GM12873 (cell line): ENCODE results near the gene ACKR4.

Experiments used
- TF ChIP-seq, protein P1 (sequence below): IDR thresholded peaks from 2 replicates; pipeline ENCODE4 v1.5.1; 2012; ENCODE audit warnings: low read depth, mild to moderate bottlenecking, moderate library complexity, low read length, control low read depth; ENCODE audit not compliant: insufficient read depth; ENCODE audit errors: missing control alignments

ACKR4 gene

DNA sequence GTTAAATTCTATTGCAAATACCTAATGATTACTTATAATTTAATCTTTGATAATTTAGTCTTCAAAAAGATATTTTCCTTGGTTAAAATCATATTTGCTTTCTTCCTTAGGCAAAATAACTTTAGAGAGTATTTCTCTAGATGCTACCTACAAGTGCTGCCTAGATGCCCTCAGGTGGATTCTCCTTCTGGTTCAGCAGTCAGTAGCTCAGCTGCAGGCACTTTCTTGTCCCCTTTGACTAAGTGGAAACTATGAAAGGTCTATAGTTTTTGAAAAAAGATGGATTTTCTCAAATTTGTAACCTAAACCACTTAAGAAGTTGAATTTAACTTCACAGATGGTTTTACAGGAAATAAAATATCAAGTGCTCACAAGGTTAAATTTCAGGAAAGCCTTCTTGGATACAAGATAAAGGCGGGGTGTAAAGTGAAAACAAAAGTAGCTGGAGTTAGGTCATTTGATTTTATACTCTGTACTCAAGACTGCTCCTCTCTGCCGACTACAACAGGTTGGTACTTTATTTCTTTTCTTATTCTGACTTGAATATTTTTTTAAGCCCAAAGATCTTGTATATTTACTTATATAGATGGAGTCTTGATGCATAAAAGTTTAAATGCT is at the start of gene ACKR4:
Gene ACKR4 (plus strand): TSS at position 455 of the 618 bp plus-strand sequence. CDS start 3,128 bp downstream, outside the sequence.
- TF ChIP-seq, protein P1, sequence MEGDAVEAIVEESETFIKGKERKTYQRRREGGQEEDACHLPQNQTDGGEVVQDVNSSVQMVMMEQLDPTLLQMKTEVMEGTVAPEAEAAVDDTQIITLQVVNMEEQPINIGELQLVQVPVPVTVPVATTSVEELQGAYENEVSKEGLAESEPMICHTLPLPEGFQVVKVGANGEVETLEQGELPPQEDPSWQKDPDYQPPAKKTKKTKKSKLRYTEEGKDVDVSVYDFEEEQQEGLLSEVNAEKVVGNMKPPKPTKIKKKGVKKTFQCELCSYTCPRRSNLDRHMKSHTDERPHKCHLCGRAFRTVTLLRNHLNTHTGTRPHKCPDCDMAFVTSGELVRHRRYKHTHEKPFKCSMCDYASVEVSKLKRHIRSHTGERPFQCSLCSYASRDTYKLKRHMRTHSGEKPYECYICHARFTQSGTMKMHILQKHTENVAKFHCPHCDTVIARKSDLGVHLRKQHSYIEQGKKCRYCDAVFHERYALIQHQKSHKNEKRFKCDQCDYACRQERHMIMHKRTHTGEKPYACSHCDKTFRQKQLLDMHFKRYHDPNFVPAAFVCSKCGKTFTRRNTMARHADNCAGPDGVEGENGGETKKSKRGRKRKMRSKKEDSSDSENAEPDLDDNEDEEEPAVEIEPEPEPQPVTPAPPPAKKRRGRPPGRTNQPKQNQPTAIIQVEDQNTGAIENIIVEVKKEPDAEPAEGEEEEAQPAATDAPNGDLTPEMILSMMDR, result no peak

DNA sequence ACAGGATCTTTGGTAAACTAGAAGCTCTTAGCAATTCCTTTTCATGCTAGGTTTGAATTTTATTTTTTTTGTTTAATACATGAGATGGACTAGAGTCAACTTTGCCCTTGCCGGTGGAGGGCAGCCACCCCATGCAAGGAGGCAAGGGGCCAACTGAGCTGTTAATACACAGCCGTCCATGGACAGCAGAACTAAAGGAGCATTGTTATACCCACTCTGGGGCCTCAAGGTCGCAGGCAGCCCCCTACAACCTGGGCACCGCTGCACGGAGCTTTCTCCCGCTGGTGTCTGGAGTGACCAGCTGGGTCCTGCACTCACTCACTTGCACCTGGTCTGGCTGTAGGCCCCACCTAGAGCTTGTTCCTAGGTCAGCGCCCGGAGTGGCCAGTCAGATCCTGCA is 47.9 kb upstream of the ACKR4 start:
- TF ChIP-seq, protein P1, result no peak

- TF ChIP-seq, protein P1, result no peak
These were observed 47.0 kb upstream of the ACKR4 start for GRCh38 chr3:132549890-132550578.

GRCh38 chr3:132550579-132551305 is 46.3 kb upstream of the ACKR4 start:
- TF ChIP-seq, protein P1, result no peak

- TF ChIP-seq, protein P1, result no peak
These were observed 43.2 kb upstream of the ACKR4 start for GRCh38 chr3:132553826-132554225.

DNA sequence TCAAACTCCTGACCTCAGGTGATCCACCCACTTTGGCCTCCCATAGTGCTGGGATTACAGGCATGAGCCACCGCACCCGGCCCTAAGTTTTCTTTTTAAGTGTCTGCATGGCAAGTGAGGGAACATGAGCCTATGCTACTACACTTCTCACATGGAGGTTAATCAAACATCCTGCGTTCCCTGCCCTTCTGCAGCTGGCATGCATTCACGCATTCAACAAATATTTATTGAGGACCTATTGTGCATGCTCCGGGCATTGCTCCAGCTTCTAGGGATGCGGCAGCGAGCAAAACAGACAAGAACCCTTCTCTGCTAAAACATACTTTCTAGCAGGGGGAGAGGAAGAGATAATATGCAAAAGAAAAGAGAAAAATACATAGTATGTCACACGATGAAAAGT is 42.6 kb upstream of the ACKR4 start:
- TF ChIP-seq, protein P1, result no peak

DNA sequence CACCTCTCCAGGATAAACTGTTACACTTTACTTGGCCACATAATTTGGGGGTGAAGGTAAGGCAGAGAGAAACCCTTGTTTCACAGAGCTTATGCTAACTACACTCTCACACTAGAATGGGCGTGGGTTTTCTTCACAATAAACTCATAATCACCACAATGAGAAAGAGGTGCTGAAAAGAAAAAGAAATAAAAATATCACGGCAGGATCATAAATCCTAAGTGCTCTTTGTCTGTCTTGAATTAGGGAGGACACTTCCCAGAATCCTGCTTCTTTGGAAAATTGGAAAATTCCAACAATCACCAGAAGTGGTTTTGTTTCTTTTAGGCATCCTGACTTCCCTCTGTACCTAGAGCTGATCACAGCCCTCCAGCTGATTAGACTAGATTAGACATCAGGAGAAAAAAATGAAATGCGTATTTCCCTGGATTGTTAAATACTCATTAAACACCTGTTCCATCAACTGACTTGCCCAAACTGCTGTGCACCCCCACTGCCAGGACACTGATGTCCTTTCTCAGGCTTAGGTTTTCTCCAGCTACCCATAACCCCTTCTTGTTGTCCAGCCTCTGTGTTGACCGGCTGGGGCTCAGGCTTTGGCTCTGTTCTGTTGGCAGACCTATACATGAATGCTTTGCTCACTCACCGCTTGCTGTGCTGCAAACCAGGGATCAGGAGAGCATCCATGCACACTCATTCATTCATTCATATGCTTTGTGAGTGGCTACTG is 41.6 kb upstream of the ACKR4 start:
- TF ChIP-seq, protein P1, result no peak
